HG03139 (cell line): ENCODE data around the gene PPP1R26.

Experiments used
- ATAC-seq: cut with Tn5 transposase; IDR thresholded peaks from one replicate; pipeline ENCODE4 v1.9.1; 2021; ENCODE audit not compliant: unreplicated experiment

The PPP1R26 gene

GRCh38 chr9:135486267-135487065, 6.9 kb downstream of the PPP1R26 start:
- no peak for ATAC-seq

GRCh38 chr9:135487281-135488012, 7.9 kb downstream of the PPP1R26 start:
- ATAC-seq = no peak

GRCh38 chr9:135488013-135488330, 8.4 kb downstream of the PPP1R26 start:
- ATAC-seq = no peak

GRCh38 chr9:135488527-135488926, 8.9 kb downstream of the PPP1R26 start:
- ATAC-seq = no peak

- ATAC-seq = no peak
These were observed 9.8 kb downstream of the PPP1R26 start for GRCh38 chr9:135489188-135489906.

- no peak for ATAC-seq
These were observed 10.7 kb downstream of the PPP1R26 start for GRCh38 chr9:135490166-135490870.

- no peak for ATAC-seq
These were observed 11.4 kb downstream of the PPP1R26 start for GRCh38 chr9:135490980-135491464.

- ATAC-seq = no peak
These were observed 12.2 kb downstream of the PPP1R26 start for GRCh38 chr9:135491764-135492163.

GRCh38 chr9:135492886-135493669, 13.5 kb downstream of the PPP1R26 start:
- no peak for ATAC-seq

- no peak for ATAC-seq
These were observed 15.4 kb downstream of the PPP1R26 start for GRCh38 chr9:135494791-135495559.

GRCh38 chr9:135498381-135499126, 19.0 kb downstream of the PPP1R26 start:
- ATAC-seq = no peak

GRCh38 chr9:135499326-135500070, 19.9 kb downstream of the PPP1R26 start:
- no peak for ATAC-seq

- no peak for ATAC-seq
These were observed 20.5 kb downstream of the PPP1R26 start for GRCh38 chr9:135500071-135500524.

- peak; percentile 72 for ATAC-seq
These were observed 21.1 kb downstream of the PPP1R26 start, which contains the start of gene MRPS2 for GRCh38 chr9:135500525-135501260. TSS of gene MRPS2 (plus strand) at chr9:135500682. CDS start at chr9:135500711, 29 bp downstream.

- no peak for ATAC-seq
These were observed 21.9 kb downstream of the PPP1R26 start for GRCh38 chr9:135501261-135502167.
